Measurements from ENCODE around the gene OPALIN.
"Not testable (repeated sequence)": the region's sequence is repeated elsewhere in the genome, so short reads cannot be mapped to it uniquely, and the experiment has no call there.

Gene OPALIN

GRCh38 chr10:96334616-96335526 lies 23.9 kb downstream of the OPALIN start:
- no peak for DNase-seq

GRCh38 chr10:96333101-96333500 lies 25.7 kb downstream of the OPALIN start:
- DNase-seq: no peak

GRCh38 chr10:96327462-96327861 lies 31.3 kb downstream of the OPALIN start:
- no peak for DNase-seq

- no peak for DNase-seq
Measured at GRCh38 chr10:96325719-96326373, 33.0 kb downstream of the OPALIN start.

GRCh38 chr10:96324447-96324846 lies 34.4 kb downstream of the OPALIN start:
- no peak for DNase-seq

- no peak for DNase-seq
Measured at GRCh38 chr10:96322275-96322674, 36.5 kb downstream of the OPALIN start.

GRCh38 chr10:96321822-96322221 lies 37.0 kb downstream of the OPALIN start:
- no peak for DNase-seq

- DNase-seq: no peak
Measured at GRCh38 chr10:96319754-96320474, 38.9 kb downstream of the OPALIN start.

- DNase-seq: no peak
Measured at GRCh38 chr10:96317067-96317833, 41.6 kb downstream of the OPALIN start.

GRCh38 chr10:96313344-96313743 lies 45.5 kb downstream of the OPALIN start:
- no peak for DNase-seq

- DNase-seq: no peak
Measured at GRCh38 chr10:96311180-96311715, 47.6 kb downstream of the OPALIN start.

GRCh38 chr10:96310321-96310669 lies 48.5 kb downstream of the OPALIN start:
- no peak for DNase-seq

- no peak for DNase-seq
Measured at GRCh38 chr10:96309628-96310320, 49.0 kb downstream of the OPALIN start.

GRCh38 chr10:96308854-96309253 lies 49.9 kb downstream of the OPALIN start:
- not testable (repeated sequence) for DNase-seq

- no peak for DNase-seq
Measured at GRCh38 chr10:96306516-96306915, 52.3 kb downstream of the OPALIN start.

GRCh38 chr10:96305019-96305418 lies 53.8 kb downstream of the OPALIN start:
- no peak for DNase-seq

GRCh38 chr10:96304230-96304629 lies 54.6 kb downstream of the OPALIN start, which contains the start of gene DNTT:
Gene DNTT (plus strand): TSS chr10:96304434. CDS start chr10:96304498, 64 bp downstream.
- no peak for DNase-seq

- DNase-seq: no peak
Measured at GRCh38 chr10:96301616-96302015, 57.2 kb downstream of the OPALIN start.

GRCh38 chr10:96299383-96299782 lies 59.4 kb downstream of the OPALIN start:
- no peak for DNase-seq

GRCh38 chr10:96298362-96298761 lies 60.4 kb downstream of the OPALIN start:
- no peak for DNase-seq

- no peak for DNase-seq
Measured at GRCh38 chr10:96297486-96297885, 61.3 kb downstream of the OPALIN start.

- DNase-seq: no peak
Measured at GRCh38 chr10:96295475-96295874, 63.3 kb downstream of the OPALIN start.
